Stimulated activated CD8-positive, alpha-beta memory T cell treated with anti-CD3 and anti-CD28 coated beads, Interleukin-4, amount 100 ng/mL, for 4 hours (primary cell): ENCODE measurements around the gene AP1S3.

ENCODE experiments used
- DNase-seq, 2 donors: peaks; one replicate each; pipeline ENCODE4 v3.0.0-alpha.2; 2020; ENCODE audit warnings: low read depth in 2 of 2, low spot score in 1 of 2

The AP1S3 gene

DNA sequence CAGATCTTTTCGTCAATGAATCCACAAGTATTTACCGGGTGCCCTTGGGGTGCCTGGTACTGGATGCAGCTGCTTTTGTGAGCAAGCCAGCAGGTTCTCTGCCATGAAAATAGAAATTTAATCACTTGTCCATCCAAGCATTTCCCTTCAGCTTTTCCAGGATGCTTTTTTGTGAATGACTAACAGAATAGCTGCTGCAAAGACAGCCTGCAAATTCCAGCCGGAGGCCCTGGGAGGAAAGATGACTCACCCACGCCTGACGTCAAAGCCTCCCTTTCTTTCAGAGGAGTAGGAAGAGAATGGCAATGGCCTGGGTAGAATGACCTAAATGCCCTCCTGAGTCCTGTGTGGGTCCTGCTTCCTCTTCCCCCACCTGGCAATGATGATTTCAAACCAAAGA, 111.9 kb downstream of the AP1S3 start:
- no peak for DNase-seq

DNA sequence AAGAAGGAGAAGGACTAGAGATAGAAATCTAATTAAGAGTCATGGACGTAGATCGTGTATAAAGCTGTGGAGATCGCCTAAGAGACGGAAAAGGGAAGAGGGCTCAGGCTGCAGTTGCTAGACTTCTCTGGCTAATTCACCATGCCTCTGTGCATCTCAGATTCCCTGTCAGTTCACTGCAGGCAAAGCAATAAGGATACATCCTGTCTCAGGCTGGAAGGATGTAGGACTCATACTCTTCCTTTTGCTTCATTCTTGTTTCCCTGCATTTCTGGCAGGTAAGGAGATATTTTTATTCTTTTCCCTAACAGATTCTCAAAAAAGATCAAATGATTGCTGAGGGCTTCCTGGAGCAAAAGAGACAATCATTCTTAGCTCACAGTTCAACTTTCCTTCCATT, 112.5 kb downstream of the AP1S3 start:
- no peak for DNase-seq

DNA sequence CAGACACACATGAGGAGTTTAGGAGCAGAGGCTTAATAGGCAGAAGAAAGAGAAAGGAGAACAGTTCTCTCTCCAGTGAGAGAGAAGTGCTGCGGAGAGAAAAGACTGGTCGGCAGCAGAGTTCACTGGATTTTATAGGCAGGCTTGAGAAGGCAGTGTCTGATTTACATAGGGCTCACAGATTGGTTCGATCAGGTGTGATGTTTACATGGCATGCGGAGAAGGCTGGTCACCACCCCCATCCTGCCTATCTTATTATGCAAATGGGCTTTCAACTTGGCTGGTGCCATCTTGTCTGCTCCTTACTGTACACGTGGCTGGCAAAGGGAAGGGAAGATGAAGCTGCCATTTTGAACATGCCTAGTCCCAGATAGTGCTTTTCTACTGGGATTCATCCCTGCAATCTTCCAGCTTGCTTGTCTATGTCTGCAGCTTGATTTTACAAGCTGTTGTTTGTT, 113.4 kb downstream of the AP1S3 start:
- no peak for DNase-seq

DNA sequence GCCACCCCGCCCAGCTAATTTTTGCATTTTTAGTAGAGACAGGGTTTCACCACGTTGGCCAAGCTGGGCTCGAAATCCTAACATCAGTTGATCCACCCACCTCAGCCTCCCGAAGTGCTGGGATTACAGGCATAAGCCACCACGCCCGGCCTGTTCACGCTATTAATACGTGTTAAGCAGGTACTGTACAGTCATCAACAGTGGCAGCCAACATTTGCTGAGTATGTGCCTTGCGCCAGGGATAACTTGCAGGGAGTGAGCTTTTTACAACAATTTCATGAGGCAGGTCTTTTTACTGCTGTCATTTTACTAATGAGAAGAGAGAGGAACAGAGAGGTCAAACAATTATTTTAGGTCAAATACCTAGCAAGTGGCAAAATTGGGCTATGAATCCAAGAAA, 115.2 kb downstream of the AP1S3 start:
- no peak for DNase-seq

DNA sequence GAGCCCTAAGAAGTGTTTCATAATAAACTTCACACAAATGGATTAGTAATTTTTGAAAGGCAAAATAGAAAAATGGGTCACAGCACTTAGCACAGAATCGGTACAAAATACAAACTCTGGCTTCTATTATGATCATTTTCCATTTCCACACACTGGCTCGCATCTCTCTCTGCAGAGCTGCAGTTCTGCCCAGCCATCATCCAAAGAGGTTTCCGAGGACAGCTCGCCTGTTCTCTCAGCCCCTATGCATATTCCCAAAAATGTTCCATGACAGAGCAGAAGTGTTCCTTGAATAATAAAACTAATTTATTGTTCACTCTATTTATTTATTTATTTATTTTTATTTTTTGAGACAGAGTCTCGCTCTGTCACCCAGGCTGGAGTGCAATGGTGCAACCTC, 115.6 kb downstream of the AP1S3 start:
- DNase-seq = no peak

DNA sequence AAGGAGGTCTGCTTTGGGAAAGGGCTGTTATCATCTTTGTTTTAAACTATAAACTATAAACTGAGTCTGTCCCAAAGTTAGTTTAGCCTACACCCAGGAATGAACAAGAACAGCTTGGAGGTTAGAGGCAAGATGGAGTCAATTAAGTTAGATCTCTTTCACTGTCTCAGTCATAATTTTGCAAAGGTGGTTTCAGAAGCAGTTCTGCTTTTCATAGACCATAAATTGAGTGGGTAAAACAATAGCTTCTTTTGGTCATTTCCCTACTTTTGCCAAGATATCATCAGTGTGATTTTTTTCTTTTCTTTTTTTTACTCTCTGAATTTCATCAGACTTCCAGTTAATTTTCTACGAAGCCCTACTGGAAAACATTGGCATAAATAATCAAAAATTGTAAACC, 117.0 kb downstream of the AP1S3 start:
- DNase-seq = no peak

DNA sequence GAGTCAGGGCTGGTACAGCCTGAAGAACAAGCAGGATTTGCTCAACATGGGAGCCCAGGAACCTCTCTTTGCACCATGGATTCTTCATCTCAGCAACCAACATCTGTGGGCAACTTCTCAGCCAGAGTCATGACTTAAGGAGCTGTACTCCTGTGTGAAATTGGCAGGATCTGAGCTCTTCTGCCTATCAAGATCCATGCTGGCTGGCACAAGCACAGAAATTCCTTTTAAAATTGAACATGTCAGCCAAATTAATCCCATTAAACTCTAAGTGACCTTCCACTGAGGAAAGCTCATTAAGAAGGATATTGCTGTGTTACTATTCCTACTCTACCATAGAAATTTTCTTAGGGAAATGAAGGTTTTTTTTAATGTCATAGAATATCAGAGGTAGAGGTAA, 124.7 kb downstream of the AP1S3 start:
- DNase-seq = no peak

DNA sequence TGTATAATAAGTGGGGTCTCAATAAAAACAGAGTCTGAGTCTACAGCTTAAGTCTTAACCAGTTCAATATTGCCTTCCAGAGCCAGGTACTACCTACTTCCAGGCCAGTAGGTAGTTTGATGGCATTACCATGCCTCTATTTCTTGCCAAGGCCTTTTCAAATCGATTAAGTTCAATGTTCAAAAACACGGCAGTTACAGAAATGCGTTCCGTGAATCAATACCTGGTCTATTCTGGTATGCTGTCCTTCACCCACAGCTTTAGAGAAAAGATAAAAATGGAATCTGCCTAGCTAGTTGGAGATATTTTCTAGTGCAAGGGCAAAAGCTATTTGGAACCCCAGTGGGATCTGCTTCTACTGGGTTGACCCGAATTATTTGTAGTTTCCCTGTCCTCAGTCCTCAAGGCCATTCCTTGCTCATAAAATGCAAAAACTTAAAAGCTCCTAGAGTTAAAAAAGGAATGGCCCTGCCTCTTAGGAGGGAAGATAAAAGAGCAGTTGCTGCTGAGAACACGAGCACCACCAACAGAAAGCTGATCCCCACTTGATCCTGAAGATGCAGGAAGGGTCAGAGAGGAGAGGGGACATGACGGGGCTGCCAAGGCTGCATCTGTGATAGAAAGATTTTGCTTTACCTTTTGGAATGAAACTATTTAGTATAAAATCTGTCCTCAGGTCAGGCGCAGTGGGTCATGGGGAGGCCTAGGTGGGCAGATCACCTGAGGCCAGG, 125.6 kb downstream of the AP1S3 start:
- DNase-seq = no peak
